GM12878 (cell line): Measurements from ENCODE around the gene TATDN2.

Experiments used
- EP300 ChIP-seq, 2 experiments: fragments of 150-350 bp in 1 of 2; IDR thresholded peaks; 2 replicates each; pipeline ENCODE4 v1.6.1; 2011 to 2012; ENCODE audit warnings: low read depth in 2 of 2, low read length in 2 of 2, borderline replicate concordance in 1 of 2, improper control_type of control experiment in 1 of 2, inconsistent platforms in 1 of 2; ENCODE audit not compliant: control insufficient read depth in 1 of 2
- POLR2AphosphoS5 ChIP-seq: IDR thresholded peaks from 2 replicates; pipeline ENCODE4 v1.6.1; 2011; ENCODE audit warnings: mild to moderate bottlenecking, low read length, inconsistent platforms
- RAD21 ChIP-seq: IDR thresholded peaks from 2 replicates; pipeline ENCODE4 v1.6.1; 2011; ENCODE audit warnings: mild to moderate bottlenecking, low read depth, low read length, moderate library complexity; ENCODE audit not compliant: insufficient read depth
- SREBF2 ChIP-seq: IDR thresholded peaks from 2 replicates; pipeline ENCODE4 v1.6.1; 2012; ENCODE audit warnings: mild to moderate bottlenecking, low read length
- YBX1 ChIP-seq: fragments of 450-650 bp; IDR thresholded peaks from 2 replicates; pipeline ENCODE4 v1.6.1; 2016; ENCODE audit warnings: antibody characterized with exemption

- TF ChIP-seq RAD21 (no peak), EP300 (IDR thresholded peaks at IDR 0.05; ENCODE audit: borderline replicate concordance in 1 of 2, control insufficient read depth in 1 of 2, low read depth in 2 of 2, low read length in 2 of 2) (no peak), POLR2AphosphoS5 (no peak), SREBF2 (no peak), YBX1 (no peak)
These were observed 69.2 kb downstream of the TATDN2 start for GRCh38 chr3:10317311-10317960.
